SK-N-MC (cell line): ENCODE results near the gene CBX1.
"Not testable (repeated sequence)": the region's sequence is repeated elsewhere in the genome, so short reads cannot be mapped to it uniquely, and the experiment has no call there.

Experiments
- DNase-seq: peaks from one replicate; pipeline ENCODE4 v3.0.0-alpha.2; 2011; ENCODE audit warnings: low read depth, low spot score
- H3K27ac ChIP-seq: fragments of 200-600 bp; sonication (generic); 2 replicates; pipeline ENCODE4 v1.5.1; 2016; ENCODE audit warnings: mixed run types
- H3K36me3 ChIP-seq: fragments of 200-600 bp; sonication (generic); 2 replicates; pipeline ENCODE4 v1.6.1; 2017; ENCODE audit warnings: antibody characterized with exemption, low read length, mixed read lengths; ENCODE audit not compliant: insufficient read depth
- H3K4me3 ChIP-seq: fragments of 200-600 bp; sonication (generic); 2 replicates; pipeline ENCODE4 v1.5.1; 2016
- H3K9ac ChIP-seq: fragments of 200-600 bp; sonication (generic); 2 replicates; pipeline ENCODE4 v1.8.0; 2017; ENCODE audit warnings: mixed run types, mixed read lengths; ENCODE audit not compliant: insufficient read length
- H3K9me3 ChIP-seq: fragments of 200-600 bp; sonication (generic); 2 replicates; pipeline ENCODE4 v1.6.1; 2017; ENCODE audit warnings: low read depth, mild to moderate bottlenecking, antibody characterized with exemption, low read length, moderate library complexity, mixed read lengths
- EZH2 ChIP-seq: fragments of 200-600 bp; sonication (generic); IDR thresholded peaks from one replicate; pipeline ENCODE4 v1.6.1; 2017; ENCODE audit warnings: antibody characterized with exemption
- FOXP2 ChIP-seq: optimal IDR thresholded peaks from 2 replicates; pipeline ENCODE3; 2011; ENCODE audit warnings: mild to moderate bottlenecking, moderate library complexity; ENCODE audit not compliant: insufficient read depth; ENCODE audit errors: extremely low read length, control extremely low read depth
- POLR2AphosphoS5 ChIP-seq: IDR thresholded peaks from 2 replicates; pipeline ENCODE4 v1.6.1; 2012; ENCODE audit warnings: mild to moderate bottlenecking, low read depth, low read length, borderline replicate concordance

Gene CBX1

DNA sequence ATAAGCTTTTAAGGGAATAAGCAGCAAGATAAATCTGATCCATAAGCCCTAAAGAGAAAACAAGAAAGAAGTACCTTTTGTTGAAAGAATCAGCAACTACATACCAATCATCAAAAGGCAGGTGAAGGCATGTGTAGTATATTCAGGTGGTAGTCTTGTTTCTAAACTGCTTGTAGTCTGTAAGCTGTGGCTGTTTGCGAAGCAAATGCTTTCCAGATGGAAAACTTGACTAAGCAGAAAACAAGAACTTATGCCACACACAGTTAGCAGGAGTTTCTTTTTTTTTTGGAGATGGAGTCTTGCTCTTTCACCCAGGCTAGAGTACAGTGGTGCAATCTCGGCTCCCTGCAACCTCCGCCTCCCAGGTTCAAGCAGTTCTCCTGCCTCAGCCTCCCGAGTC lies 5.7 kb downstream of the CBX1 start:
- no peak for TF ChIP-seq EZH2
- TF ChIP-seq POLR2AphosphoS5 = no peak
- no peak for TF ChIP-seq FOXP2
- H3K36me3 ChIP-seq = peaks cover 59% of the 10 kb centered on the region
- no peak for DNase-seq
- H3K9me3 ChIP-seq = no peaks in the 10 kb centered on the region
- no peak overlapping the region for H3K9ac ChIP-seq
- H3K4me3 ChIP-seq = no peak overlapping the region
- no peak overlapping the region for H3K27ac ChIP-seq

DNA sequence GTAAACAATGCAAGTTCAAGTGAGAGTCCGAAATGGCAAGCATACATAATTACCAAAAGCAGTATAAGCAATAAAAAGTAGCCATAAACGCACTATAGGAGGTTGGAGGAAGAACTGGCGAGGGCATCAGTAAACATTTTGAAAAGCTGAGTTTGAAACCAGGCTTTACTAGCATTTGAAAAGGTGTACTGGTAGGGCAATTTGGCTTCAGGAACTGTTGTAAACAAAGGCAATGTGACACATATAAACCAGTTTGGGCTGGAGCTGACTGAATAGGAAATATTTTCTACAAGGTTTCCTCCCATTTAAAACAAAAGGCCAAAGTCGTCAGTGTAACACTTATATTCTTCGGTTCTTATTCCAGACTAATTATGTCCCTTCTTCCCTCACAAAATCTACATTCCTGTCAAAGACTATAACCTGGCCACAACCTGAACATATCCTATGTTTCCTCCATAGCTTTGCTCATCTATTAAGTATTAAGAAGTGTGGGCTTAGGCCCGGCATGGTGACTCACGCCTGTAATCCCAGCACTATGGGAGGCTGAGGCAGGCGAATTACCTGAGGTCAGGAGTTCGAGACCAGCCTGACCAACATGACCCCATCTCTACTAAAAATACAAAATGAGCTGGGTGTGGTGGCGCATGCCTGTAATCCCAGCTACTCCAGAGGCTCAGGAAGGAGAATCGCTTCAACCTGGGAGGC lies 7.8 kb downstream of the CBX1 start:
- no peak for TF ChIP-seq EZH2
- TF ChIP-seq FOXP2 = no peak
- no peak for TF ChIP-seq POLR2AphosphoS5
- DNase-seq = no peak
- H3K36me3 ChIP-seq = peaks cover 64% of the 10 kb centered on the region
- H3K4me3 ChIP-seq = no peak overlapping the region
- H3K9ac ChIP-seq = no peak overlapping the region
- no peak overlapping the region for H3K27ac ChIP-seq
- H3K9me3 ChIP-seq = no peaks in the 10 kb centered on the region

- DNase-seq = no peak
- peak overlapping the region; percentile 7 for H3K9ac ChIP-seq
- H3K4me3 ChIP-seq = no peak overlapping the region
- H3K9me3 ChIP-seq = no peaks in the 10 kb centered on the region
- 0 out of 2 replicates have a peak overlapping the region, but pooled peaks have one; percentile 35 for H3K27ac ChIP-seq
- TF ChIP-seq POLR2AphosphoS5 (no peak), FOXP2 (no peak), EZH2 (no peak)
- H3K36me3 ChIP-seq = peaks cover 7% of the 10 kb centered on the region
Measured at GRCh38 chr17:48084932-48085331, 16.3 kb downstream of the CBX1 start.

GRCh38 chr17:48081858-48082257 lies 19.4 kb downstream of the CBX1 start:
- no peak for DNase-seq
- Histone ChIP-seq H3K36me3 (peaks cover 6% of the 10 kb centered on the region; the same call in 1 of the 2 replicates), H3K9ac (no peak overlapping the region), H3K4me3 (no peak overlapping the region), H3K27ac (0 out of 2 replicates have a peak overlapping the region, but pooled peaks have one; percentile 42), H3K9me3 (no peaks in the 10 kb centered on the region)
- no peak for TF ChIP-seq FOXP2
- TF ChIP-seq POLR2AphosphoS5 = no peak
- no peak for TF ChIP-seq EZH2

GRCh38 chr17:48077152-48077551 lies 24.1 kb downstream of the CBX1 start:
- not testable (repeated sequence) for H3K4me3 ChIP-seq, DNase-seq, H3K9ac ChIP-seq, H3K9me3 ChIP-seq, H3K27ac ChIP-seq
- H3K36me3 ChIP-seq = peaks cover 50% of the 10 kb centered on the region

GRCh38 chr17:48074322-48075081 lies 26.8 kb downstream of the CBX1 start:
- peak overlapping the region; percentile 29; the same call in 1 of the 2 replicates for H3K27ac ChIP-seq
- peak; percentile 39 for DNase-seq
- H3K9ac ChIP-seq = no peak overlapping the region
- no peaks in the 10 kb centered on the region for H3K9me3 ChIP-seq
- H3K4me3 ChIP-seq = no peak overlapping the region
- peaks cover 75% of the 10 kb centered on the region for H3K36me3 ChIP-seq
- no peak for TF ChIP-seq EZH2
- no peak for TF ChIP-seq FOXP2

- peaks cover 80% of the 10 kb centered on the region for H3K36me3 ChIP-seq
- H3K4me3 ChIP-seq, H3K27ac ChIP-seq, DNase-seq, H3K9ac ChIP-seq, H3K9me3 ChIP-seq: not testable (repeated sequence)
Measured at GRCh38 chr17:48073566-48074094, 27.6 kb downstream of the CBX1 start.

GRCh38 chr17:48072811-48073210 lies 28.5 kb downstream of the CBX1 start:
- H3K9me3 ChIP-seq, DNase-seq, H3K4me3 ChIP-seq, H3K9ac ChIP-seq, H3K27ac ChIP-seq: not testable (repeated sequence)
- H3K36me3 ChIP-seq = peaks cover 88% of the 10 kb centered on the region

- Histone ChIP-seq H3K4me3 (no peak overlapping the region), H3K27ac (no peak overlapping the region), H3K9me3 (no peaks in the 10 kb centered on the region), H3K36me3 (peaks cover 91% of the 10 kb centered on the region), H3K9ac (no peak overlapping the region)
- TF ChIP-seq POLR2AphosphoS5 (no peak), FOXP2 (no peak), EZH2 (no peak)
- no peak for DNase-seq
Measured at GRCh38 chr17:48071654-48072053, 29.6 kb downstream of the CBX1 start.
